ENCODE data around the gene DHPS. TPM values are rescaled to one million over a fixed set of nuclear protein-coding genes. Genes with fewer than 3 reads are reported as not detected.
A peak's percentile ranks its signal among the peaks of the same experiment; 100 is the strongest.

The DHPS gene
- total RNA-seq, 1 donor from 2014 or later: 79.4 TPM

DNA sequence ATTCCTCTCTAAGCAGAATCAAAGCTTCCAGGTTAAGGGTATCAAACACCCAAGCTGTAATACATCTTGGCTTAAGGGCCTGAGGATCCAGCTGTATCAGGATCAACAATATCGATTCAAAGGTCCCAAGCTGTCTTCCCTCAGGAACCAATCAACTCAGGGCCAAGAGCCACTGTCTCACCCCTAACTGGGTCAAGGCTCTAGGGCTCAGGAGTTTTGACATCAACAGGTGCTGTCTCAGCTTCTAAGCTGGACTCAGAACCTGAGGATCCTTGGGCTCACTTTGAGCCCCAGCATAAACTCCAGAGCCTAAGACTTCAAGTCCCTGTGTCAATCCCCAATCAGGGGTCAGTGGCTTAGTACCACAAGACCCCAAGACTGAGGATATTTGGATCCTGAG is 13.8 kb upstream of the DHPS start:
- Mint-ChIP-seq H3K27ac (no peak overlapping the region), H3K36me3 (peaks cover 4% of the 10 kb centered on the region)
- TF ChIP-seq, protein P1, sequence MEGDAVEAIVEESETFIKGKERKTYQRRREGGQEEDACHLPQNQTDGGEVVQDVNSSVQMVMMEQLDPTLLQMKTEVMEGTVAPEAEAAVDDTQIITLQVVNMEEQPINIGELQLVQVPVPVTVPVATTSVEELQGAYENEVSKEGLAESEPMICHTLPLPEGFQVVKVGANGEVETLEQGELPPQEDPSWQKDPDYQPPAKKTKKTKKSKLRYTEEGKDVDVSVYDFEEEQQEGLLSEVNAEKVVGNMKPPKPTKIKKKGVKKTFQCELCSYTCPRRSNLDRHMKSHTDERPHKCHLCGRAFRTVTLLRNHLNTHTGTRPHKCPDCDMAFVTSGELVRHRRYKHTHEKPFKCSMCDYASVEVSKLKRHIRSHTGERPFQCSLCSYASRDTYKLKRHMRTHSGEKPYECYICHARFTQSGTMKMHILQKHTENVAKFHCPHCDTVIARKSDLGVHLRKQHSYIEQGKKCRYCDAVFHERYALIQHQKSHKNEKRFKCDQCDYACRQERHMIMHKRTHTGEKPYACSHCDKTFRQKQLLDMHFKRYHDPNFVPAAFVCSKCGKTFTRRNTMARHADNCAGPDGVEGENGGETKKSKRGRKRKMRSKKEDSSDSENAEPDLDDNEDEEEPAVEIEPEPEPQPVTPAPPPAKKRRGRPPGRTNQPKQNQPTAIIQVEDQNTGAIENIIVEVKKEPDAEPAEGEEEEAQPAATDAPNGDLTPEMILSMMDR (conservative IDR thresholded peaks at IDR 0.05): no peak

DNA sequence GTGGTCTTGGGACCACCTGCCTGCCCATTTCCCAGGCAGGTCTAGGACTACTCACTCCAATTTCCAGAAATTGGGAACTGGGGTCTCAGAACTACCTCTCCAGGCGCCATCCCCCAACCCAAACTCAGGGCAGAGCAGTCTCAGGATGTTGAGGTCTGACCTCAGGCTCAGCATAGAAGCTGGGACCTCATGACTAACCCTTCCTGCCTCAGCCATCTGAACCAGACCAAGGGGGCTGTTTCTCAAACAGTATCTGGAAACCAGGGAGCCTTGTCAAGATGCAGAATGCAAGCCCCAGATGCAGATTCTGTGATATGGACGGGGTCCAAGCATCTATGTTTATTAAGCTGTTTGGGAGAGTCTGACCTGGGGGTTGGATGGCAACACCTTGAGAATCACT is 13.4 kb upstream of the DHPS start:
- DNase-seq (ENCODE audit: extremely low spot score, unreplicated experiment): no peak
- TF ChIP-seq, protein P1 (conservative IDR thresholded peaks at IDR 0.05): no peak
- Mint-ChIP-seq H3K36me3 (peaks cover 4% of the 10 kb centered on the region), H3K4me3 (peak overlapping the region; percentile 82), H3K27ac (no peak overlapping the region), H3K9me3 (no peaks in the 10 kb centered on the region), H3K27me3 (no peaks in the 10 kb centered on the region), H3K4me1 (ENCODE audit: unreplicated experiment) (peaks cover 7% of the 10 kb centered on the region)

More for the DNA sequence above, 13.8 kb upstream of the DHPS start:
- H3K9me3 Mint-ChIP-seq: no peaks in the 10 kb centered on the region
- no peak for DNase-seq (ENCODE audit: extremely low spot score, unreplicated experiment)
- no peaks in the 10 kb centered on the region for H3K27me3 Mint-ChIP-seq
- H3K4me1 Mint-ChIP-seq (ENCODE audit: unreplicated experiment): peaks cover 7% of the 10 kb centered on the region
- H3K4me3 Mint-ChIP-seq: peak overlapping the region; percentile 82

DNA sequence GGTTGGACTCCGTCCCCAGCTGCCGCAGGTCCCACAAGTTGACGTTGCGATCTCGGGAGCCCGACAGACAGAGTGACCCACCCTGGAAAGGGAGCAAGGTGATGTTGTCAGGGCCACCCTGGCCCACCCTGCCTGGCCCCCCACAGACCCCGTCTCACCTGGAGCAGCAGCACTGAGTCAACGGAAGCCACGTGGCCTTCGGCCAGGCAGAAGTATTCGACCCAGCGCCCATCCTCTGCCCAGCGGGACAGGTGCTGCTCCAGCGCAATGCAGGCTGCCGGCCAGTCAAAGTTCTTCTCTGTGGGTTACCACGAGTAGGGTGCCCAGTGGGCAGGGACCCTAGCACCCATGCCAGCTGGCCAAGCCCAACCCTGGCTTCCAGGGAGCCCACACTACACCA is 13.0 kb upstream of the DHPS start:
- no peak for DNase-seq (ENCODE audit: extremely low spot score, unreplicated experiment)
- peak overlapping the region; percentile 82 for H3K4me3 Mint-ChIP-seq
- peaks cover 4% of the 10 kb centered on the region for H3K36me3 Mint-ChIP-seq
- H3K9me3 Mint-ChIP-seq: no peaks in the 10 kb centered on the region
- H3K4me1 Mint-ChIP-seq (ENCODE audit: unreplicated experiment): peaks cover 7% of the 10 kb centered on the region
- TF ChIP-seq, protein P1 (conservative IDR thresholded peaks at IDR 0.05): no peak
- no peaks in the 10 kb centered on the region for H3K27me3 Mint-ChIP-seq
- H3K27ac Mint-ChIP-seq: no peak overlapping the region

DNA sequence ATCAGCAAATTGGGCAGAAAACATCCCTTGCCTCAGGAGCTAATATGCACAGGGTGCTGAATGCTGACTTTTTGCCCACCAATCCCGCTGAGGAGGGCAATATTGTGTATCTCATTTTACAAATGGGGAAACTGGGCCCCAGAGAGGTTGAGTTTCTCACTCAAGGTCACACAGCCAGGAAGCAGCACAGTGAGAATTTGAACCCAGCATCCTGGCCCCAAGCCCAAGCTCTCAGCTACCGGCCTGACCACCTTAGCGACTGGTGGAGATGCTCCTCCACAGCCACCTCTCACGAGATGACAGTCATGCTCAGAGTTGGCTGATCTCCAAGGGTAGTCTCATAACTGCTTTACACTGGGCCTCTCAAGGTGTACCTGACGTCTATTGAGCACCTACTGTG is 11.3 kb upstream of the DHPS start:
- no peak overlapping the region for H3K27ac Mint-ChIP-seq
- H3K9me3 Mint-ChIP-seq: no peaks in the 10 kb centered on the region
- no peaks in the 10 kb centered on the region for H3K27me3 Mint-ChIP-seq
- DNase-seq (ENCODE audit: extremely low spot score, unreplicated experiment): no peak
- no peak overlapping the region for H3K4me3 Mint-ChIP-seq
- TF ChIP-seq, protein P1 (conservative IDR thresholded peaks at IDR 0.05): no peak
- H3K4me1 Mint-ChIP-seq (ENCODE audit: unreplicated experiment): peaks cover 7% of the 10 kb centered on the region
- no peaks in the 10 kb centered on the region for H3K36me3 Mint-ChIP-seq

DNA sequence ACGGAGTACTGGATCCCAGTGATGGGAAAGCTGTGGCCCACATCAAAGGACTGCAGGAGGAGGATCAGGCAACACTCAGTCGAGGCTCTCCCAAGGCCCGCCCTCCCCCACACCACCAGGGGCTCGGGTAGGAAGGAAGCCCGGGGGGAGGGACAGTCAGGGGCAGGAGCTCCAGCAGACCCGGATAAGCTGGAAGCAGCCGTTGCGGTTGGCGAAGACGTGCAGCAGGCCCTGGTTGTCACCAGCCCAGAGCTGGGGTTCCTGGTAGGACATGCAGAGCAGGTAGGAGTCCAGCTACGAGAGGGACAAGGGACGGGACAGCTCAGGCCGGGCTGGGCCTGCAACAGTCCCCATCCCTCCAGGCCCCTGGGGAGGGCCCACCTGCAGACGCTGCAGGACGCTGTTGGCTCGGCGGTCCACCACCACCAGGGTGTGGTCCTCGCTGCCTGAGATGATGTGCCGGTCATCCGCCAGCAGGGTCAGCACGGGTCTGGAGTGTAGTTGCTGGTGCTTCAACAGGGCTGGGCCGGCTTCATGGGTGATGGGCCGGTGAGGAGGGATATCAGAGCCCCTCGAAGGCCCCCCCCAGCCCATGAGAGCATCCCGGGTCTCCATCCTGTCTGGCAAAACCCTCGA is 8.0 kb upstream of the DHPS start:
- Mint-ChIP-seq H3K4me3 (no peak overlapping the region), H3K9me3 (no peaks in the 10 kb centered on the region), H3K4me1 (ENCODE audit: unreplicated experiment) (no peaks in the 10 kb centered on the region), H3K36me3 (no peaks in the 10 kb centered on the region), H3K27ac (no peak overlapping the region), H3K27me3 (no peaks in the 10 kb centered on the region)
- DNase-seq (ENCODE audit: extremely low spot score, unreplicated experiment): no peak
- TF ChIP-seq, protein P1 (conservative IDR thresholded peaks at IDR 0.05): no peak

Data from type B pancreatic cell (in vitro differentiated cells).